Measurements from ENCODE around the gene ATP6V0B. TPM values are rescaled to one million over a fixed set of nuclear protein-coding genes. Genes with fewer than 3 reads are reported as not detected.

ATP6V0B gene
- total RNA-seq = 125 and 129 TPM in 2 replicates
- long read RNA-seq, transcript ATP6V0B-205 (8 exons, 1,298 nt) = major isoform, 75 of 90 reads
- long read RNA-seq, partial matches to known transcripts = 0 of 90 reads
- long read RNA-seq, other reads (novel, unspliced or antisense) = 10 of 90 reads

GRCh38 chr1:43974443-43975248, at the start of gene ATP6V0B:
ATP6V0B (plus strand) TSS chr1:43974960; CDS start chr1:43975041, 81 bp downstream.
- H3K9me3 Mint-ChIP-seq = no peaks in the 10 kb centered on the region
- peak within 1 kb of the TSS; percentile 93 for H3K27ac Mint-ChIP-seq (ENCODE audit: unreplicated experiment)
- H3K4me3 Mint-ChIP-seq = peak within 1 kb of the TSS; percentile 93
- DNase-seq (ENCODE audit: low read depth, low spot score) = peak; percentile 94
- TF ChIP-seq CTCF (conservative IDR thresholded peaks at IDR 0.05) = peak; percentile 45
- H3K36me3 Mint-ChIP-seq (ENCODE audit: low read depth) = peaks cover 11% of the 10 kb centered on the region
- H3K27me3 Mint-ChIP-seq (ENCODE audit: low read depth) = no peaks in the 10 kb centered on the region
- H3K4me1 Mint-ChIP-seq = peaks cover 58% of the 10 kb centered on the region

DNA sequence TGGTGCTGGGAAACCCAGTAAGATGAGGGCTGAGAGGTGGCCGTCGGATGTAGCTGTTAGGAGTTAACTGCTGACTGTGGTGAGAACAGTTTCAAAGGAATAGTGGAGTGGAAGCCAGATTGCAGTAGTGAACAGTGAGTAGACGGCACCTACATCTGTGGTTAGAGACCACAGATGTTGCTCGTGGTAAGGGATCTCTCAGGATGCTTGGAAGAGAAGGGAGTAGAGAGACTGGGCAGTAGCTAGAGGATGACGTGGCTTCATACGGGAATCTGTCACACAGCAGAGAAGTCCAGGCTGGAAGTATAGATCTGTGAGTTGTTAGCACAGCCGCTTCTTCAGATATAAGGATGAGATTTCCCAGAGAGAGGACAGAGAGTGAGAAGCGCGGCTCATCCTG, 48.9 kb upstream of the ATP6V0B start:
- Mint-ChIP-seq H3K4me3 (no peak overlapping the region), H3K4me1 (no peaks in the 10 kb centered on the region), H3K36me3 (ENCODE audit: low read depth) (peaks cover 8% of the 10 kb centered on the region), H3K9me3 (no peaks in the 10 kb centered on the region), H3K27me3 (ENCODE audit: low read depth) (no peaks in the 10 kb centered on the region), H3K27ac (ENCODE audit: unreplicated experiment) (no peak overlapping the region)
- no peak for TF ChIP-seq CTCF (conservative IDR thresholded peaks at IDR 0.05)
- DNase-seq (ENCODE audit: low read depth, low spot score) = no peak

GRCh38 chr1:43930168-43930948, 44.4 kb upstream of the ATP6V0B start:
- H3K27me3 Mint-ChIP-seq (ENCODE audit: low read depth) = peaks cover 35% of the 10 kb centered on the region
- H3K36me3 Mint-ChIP-seq (ENCODE audit: low read depth) = peaks cover 5% of the 10 kb centered on the region
- DNase-seq (ENCODE audit: low read depth, low spot score) = no peak
- no peaks in the 10 kb centered on the region for H3K9me3 Mint-ChIP-seq
- no peak overlapping the region for H3K4me3 Mint-ChIP-seq
- TF ChIP-seq CTCF (conservative IDR thresholded peaks at IDR 0.05) = peak; percentile 49
- H3K4me1 Mint-ChIP-seq = peaks cover 16% of the 10 kb centered on the region
- no peak overlapping the region for H3K27ac Mint-ChIP-seq (ENCODE audit: unreplicated experiment)

GRCh38 chr1:43930949-43931275, 43.8 kb upstream of the ATP6V0B start:
- no peak for DNase-seq (ENCODE audit: low read depth, low spot score)
- H3K4me3 Mint-ChIP-seq = peak overlapping the region; percentile 56

More at GRCh38 chr1:43930949-43931275, 43.8 kb upstream of the ATP6V0B start:
- H3K27ac Mint-ChIP-seq (ENCODE audit: unreplicated experiment) = no peak overlapping the region
- peaks cover 40% of the 10 kb centered on the region for H3K27me3 Mint-ChIP-seq (ENCODE audit: low read depth)
- no peak for TF ChIP-seq CTCF (conservative IDR thresholded peaks at IDR 0.05)
- H3K9me3 Mint-ChIP-seq = no peaks in the 10 kb centered on the region
- peaks cover 16% of the 10 kb centered on the region for H3K4me1 Mint-ChIP-seq
- H3K36me3 Mint-ChIP-seq (ENCODE audit: low read depth) = peaks cover 1% of the 10 kb centered on the region

Data from neural crest cell (in vitro differentiated cells).